HepG2 (cell line): ENCODE results near the gene PSD4. TPM values are rescaled to one million over a fixed set of nuclear protein-coding genes. Genes with fewer than 3 reads are reported as not detected.

Experiments
- ATAC-seq: fragments of 200-7000 bp; cut with Tn5 transposase; 3 replicates; pipeline ENCODE4 v1.9.1; 2020; ENCODE audit warnings: mild to moderate bottlenecking, moderate library complexity
- BruUV-seq: library from RNA; stranded (reverse); fragments of 400-500 nt; replicated peaks from 2 replicates; lab custom pipeline; 2021; lab: Mats Ljungman, UMichigan
- CTCF ChIA-PET: fragments of 300-600 bp; formaldehyde crosslinking; extraction: SDS; loops from one replicate; lab custom pipeline; 2021; ENCODE audit warnings: low total read pairs, inconsistent platforms, low intra/inter-chr PET ratio; lab: Yijun Ruan, JAX
- POLR2A ChIA-PET: fragments of 350-600 bp; sonication (Branson Sonifier 250); formaldehyde crosslinking; loops from one replicate; lab custom pipeline; 2020; ENCODE audit warnings: antibody characterized with exemption, inconsistent platforms; lab: Yijun Ruan, JAX
- DNase-seq: peaks from one replicate; pipeline ENCODE4 v3.0.0-alpha.2; 2015; ENCODE audit warnings: low spot score
- FAIRE-seq: peaks from 3 replicates; lab custom pipeline; 2011; peaks lifted over from hg19 to GRCh38; lab: Jason Lieb, UNC
- H2AFZ ChIP-seq: one replicate; pipeline ENCODE4 v1.6.1; 2011; ENCODE audit warnings: low read length, inconsistent platforms
- H3K27ac ChIP-seq: fragments of 300-600 bp; 3 replicates; pipeline ENCODE4 v1.8.0; 2011; ENCODE audit warnings: mixed run types, mild to moderate bottlenecking, mixed read lengths, low read length, inconsistent platforms; ENCODE audit not compliant: insufficient read depth; ENCODE audit errors: extremely low read length
- H3K27me3 ChIP-seq, 2 experiments: fragments of 200-600 bp in 1 of 2; 2 replicates in 1 of 2; 3 replicates in 1 of 2; pipeline versions ENCODE4 v1.6.0 to v1.8.0; 2011; ENCODE audit warnings: low read length in 2 of 2, mild to moderate bottlenecking in 2 of 2, moderate library complexity in 2 of 2, inconsistent platforms in 1 of 2; ENCODE audit not compliant: insufficient read depth in 2 of 2, control insufficient read depth in 1 of 2
- H3K36me3 ChIP-seq, 2 experiments: fragments of 200-600 bp in 1 of 2; replicated peaks in 1 of 2; 2 replicates in 1 of 2; 3 replicates in 1 of 2; pipeline versions ENCODE4 v1.5.1 to v1.8.0; 2011; ENCODE audit warnings: low read length in 2 of 2, inconsistent platforms in 1 of 2; ENCODE audit not compliant: insufficient read depth in 2 of 2, control insufficient read depth in 1 of 2
- H3K4me1 ChIP-seq: 2 replicates; pipeline ENCODE4 v1.5.1; 2012; ENCODE audit warnings: low read length, inconsistent platforms; ENCODE audit not compliant: insufficient read depth
- H3K4me2 ChIP-seq: 2 replicates; pipeline ENCODE4 v1.6.0; 2011; ENCODE audit warnings: low read depth, low read length, inconsistent platforms
- H3K4me3 ChIP-seq, 3 experiments: fragments of 200-600 bp in 1 of 3; sonication (generic), shearing (Covaris generic) in 1 of 3; replicated peaks in 1 of 3; 2 replicates each; pipeline ENCODE4 v1.5.1; 2011 to 2016; ENCODE audit warnings: low read length in 3 of 3, inconsistent platforms in 2 of 3, low read depth in 2 of 3, mild to moderate bottlenecking in 2 of 3, control low read depth in 1 of 3, mixed read lengths in 1 of 3; ENCODE audit not compliant: insufficient read depth in 1 of 3
- H3K79me2 ChIP-seq: one replicate; pipeline ENCODE4 v1.6.1; 2011; ENCODE audit warnings: low read length, inconsistent platforms; ENCODE audit not compliant: insufficient read depth
- H3K9ac ChIP-seq: 2 replicates; pipeline ENCODE4 v1.6.0; 2011; ENCODE audit warnings: mild to moderate bottlenecking, low read depth, low read length, inconsistent platforms; ENCODE audit not compliant: insufficient read depth
- H3K9me3 ChIP-seq: 2 replicates; pipeline ENCODE4 v1.5.1; 2012; ENCODE audit warnings: mild to moderate bottlenecking, low read length
- H4K20me1 ChIP-seq: 2 replicates; pipeline ENCODE4 v1.6.0; 2011; ENCODE audit warnings: inconsistent platforms, mild to moderate bottlenecking, low read length, moderate library complexity; ENCODE audit not compliant: insufficient read depth
- HNRNPK ChIP-seq: fragments of 200-400 bp; formaldehyde crosslinking; IDR thresholded peaks from 2 replicates; pipeline ENCODE4 v1.6.1; 2018; ENCODE audit warnings: low read length, low read depth, moderate library complexity, mild to moderate bottlenecking; ENCODE audit not compliant: poor library complexity, severe bottlenecking
- IKZF4 ChIP-seq: sonication (generic); formaldehyde crosslinking; IDR thresholded peaks from 2 replicates; pipeline ENCODE4 v1.5.1; 2020; ENCODE audit warnings: borderline replicate concordance, mild to moderate bottlenecking, low read depth, missing genetic modification reagents; ENCODE audit errors: not compliant biosample characterization
- KDM4B ChIP-seq: sonication (generic); formaldehyde crosslinking; IDR thresholded peaks from 2 replicates; pipeline ENCODE4 v1.4.0; 2020; ENCODE audit warnings: missing genetic modification reagents
- KMT2B ChIP-seq: IDR thresholded peaks from 2 replicates; pipeline ENCODE4 v1.6.1; 2016; ENCODE audit warnings: missing genetic modification reagents, missing compliant biosample characterization
- MAF1 ChIP-seq: sonication (generic); formaldehyde crosslinking; IDR thresholded peaks from 2 replicates; pipeline ENCODE4 v1.5.0; 2020; ENCODE audit warnings: missing genetic modification reagents, borderline replicate concordance
- MED8 ChIP-seq: sonication (generic); formaldehyde crosslinking; IDR thresholded peaks from 2 replicates; pipeline ENCODE4 v1.8.1; 2023; ENCODE audit warnings: mild to moderate bottlenecking, missing genetic modification reagents; ENCODE audit not compliant: insufficient replicate concordance
- NFE2L1 ChIP-seq: sonication (generic); formaldehyde crosslinking; IDR thresholded peaks from 2 replicates; pipeline ENCODE4 v1.4.0; 2020; ENCODE audit warnings: missing genetic modification reagents, mild to moderate bottlenecking, borderline replicate concordance
- NFYC ChIP-seq: IDR thresholded peaks from 2 replicates; pipeline ENCODE4 v1.6.1; 2016; ENCODE audit warnings: missing genetic modification reagents, missing compliant biosample characterization
- PRMT3 ChIP-seq: sonication (generic); formaldehyde crosslinking; IDR thresholded peaks from 2 replicates; pipeline ENCODE4 v1.8.1; 2022; ENCODE audit warnings: low read depth, mild to moderate bottlenecking, moderate library complexity, missing genetic modification reagents, borderline replicate concordance
- SOX13 ChIP-seq, 3 experiments: fragments of 450-650 bp in 1 of 3; sonication (generic) in 1 of 3; formaldehyde crosslinking in 1 of 3; IDR thresholded peaks in 2 of 3; conservative IDR thresholded peaks in 1 of 3; 2 replicates each; pipeline versions ENCODE4 v1.5.0 to v1.6.1; 2016 to 2020; ENCODE audit warnings: antibody characterized with exemption in 1 of 3, mild to moderate bottlenecking in 1 of 3, missing compliant biosample characterization in 1 of 3, missing genetic modification reagents in 1 of 3, moderate library complexity in 1 of 3
- SUZ12 ChIP-seq: fragments of 150-350 bp; IDR thresholded peaks from 2 replicates; pipeline ENCODE4 v1.6.1; 2014; ENCODE audit warnings: low read depth, low read length
- TARDBP ChIP-seq: sonication (generic); formaldehyde crosslinking; IDR thresholded peaks from 2 replicates; pipeline ENCODE4 v1.8.0; 2022; ENCODE audit warnings: mild to moderate bottlenecking, missing genetic modification reagents
- TCF12 ChIP-seq, 2 experiments: fragments of 450-650 bp in 1 of 2; sonication (generic) in 1 of 2; formaldehyde crosslinking in 1 of 2; IDR thresholded peaks; 2 replicates each; pipeline versions ENCODE4 v1.6.1 to v1.8.0; 2017 to 2022; ENCODE audit warnings: antibody characterized with exemption in 1 of 2, mild to moderate bottlenecking in 1 of 2, missing genetic modification reagents in 1 of 2, moderate library complexity in 1 of 2
- TSC22D2 ChIP-seq: sonication (generic); formaldehyde crosslinking; IDR thresholded peaks from 2 replicates; pipeline ENCODE4 v1.5.1; 2020; ENCODE audit warnings: missing genetic modification reagents, mild to moderate bottlenecking, borderline replicate concordance
- ZBTB43 ChIP-seq: sonication (generic); formaldehyde crosslinking; conservative IDR thresholded peaks from 2 replicates; pipeline ENCODE4 v1.4.0; 2020; ENCODE audit warnings: missing genetic modification reagents
- ZGPAT ChIP-seq: IDR thresholded peaks from 2 replicates; pipeline ENCODE4 v1.6.1; 2016; ENCODE audit warnings: mild to moderate bottlenecking
- ZNF124 ChIP-seq: sonication (generic); formaldehyde crosslinking; IDR thresholded peaks from 2 replicates; pipeline ENCODE4 v1.4.0; 2020; ENCODE audit warnings: missing genetic modification reagents
- ZNF180 ChIP-seq: sonication (generic); formaldehyde crosslinking; IDR thresholded peaks from 2 replicates; pipeline ENCODE4 v1.4.0; 2020; ENCODE audit warnings: low read depth, missing genetic modification reagents, borderline replicate concordance
- ZNF256 ChIP-seq: sonication (generic); formaldehyde crosslinking; conservative IDR thresholded peaks from 2 replicates; pipeline ENCODE4 v1.4.0; 2020; ENCODE audit warnings: missing genetic modification reagents
- ZNF264 ChIP-seq: sonication (generic); formaldehyde crosslinking; IDR thresholded peaks from 2 replicates; pipeline ENCODE4 v1.4.0; 2020; ENCODE audit warnings: missing genetic modification reagents
- ZZZ3 ChIP-seq: sonication (generic); formaldehyde crosslinking; IDR thresholded peaks from 2 replicates; pipeline ENCODE4 v1.4.0; 2020; ENCODE audit warnings: missing genetic modification reagents, mild to moderate bottlenecking, borderline replicate concordance
- WGBS: methylation state at CpG from one replicate; pipeline ENCODE4 v1.1.6; 2017; ENCODE audit warnings: low lambda C conversion rate; 5-methylcytosine and 5-hydroxymethylcytosine counted together
- in situ Hi-C: cut with HindIII; loops from 2 replicates; pipeline ENCODE4 v1.10.0; 2017; ENCODE audit warnings: low pct_unique_long_range_greater_than_20kb; ENCODE audit not compliant: extremely low pct_ligation_motif_present
- intact Hi-C: fragments of 100-400 bp; cut with micrococcal nuclease; formaldehyde crosslinking; loops from one replicate; pipeline ENCODE4 v1.10.0; 2022; ENCODE audit not compliant: unreplicated experiment
- polyA plus RNA-seq, 8 experiments: library from polyadenylated mRNA; depleted of rRNA in 3 of 8; stranded (reverse) in 7 of 8; unstranded in 1 of 8; fragments of >200 nt; fragmentation: Illumina TruSeq in 4 of 8; extraction: Trizol in 4 of 8; gene quantifications; 2 replicates each; pipeline versions ENCODE4 v1.2.1 to v1.2.3, GENCODE V29; 2011 to 2016; ENCODE audit warnings: low read depth in 4 of 8, missing spikeins in 1 of 8, mixed read lengths in 1 of 8; ENCODE audit not compliant: insufficient read depth in 1 of 8
- total RNA-seq, 5 experiments: library from RNA; depleted of rRNA; stranded (reverse); fragments of >200 nt; fragmentation: Illumina TruSeq; extraction: Trizol; gene quantifications; 2 replicates each; pipeline ENCODE4 v1.2.3, GENCODE V29; 2016; ENCODE audit warnings: low read depth in 1 of 5

The PSD4 gene
- total and polyA plus RNA-seq, 2 of the 13 experiments (the other 11 are each of a cell fraction or from before 2014, with no cell fraction given) = 5.8 to 9.4 TPM

GRCh38 chr2:113219889-113220641 is 46.3 kb downstream of the PSD4 start:
- Histone ChIP-seq H2AFZ (no peak overlapping the region), H3K9me3 (no peaks in the 10 kb centered on the region), H3K4me1 (peaks cover 80% of the 10 kb centered on the region), H3K9ac (peak overlapping the region; percentile 92), H3K27ac (peak overlapping the region; percentile 97), H3K4me2 (peak overlapping the region; percentile 97), H3K4me3 (peak overlapping the region; percentile 52 to 70 (median 60)), H3K79me2 (no peaks in the 10 kb centered on the region), H3K36me3 (no peaks in the 10 kb centered on the region), H4K20me1 (no peaks in the 10 kb centered on the region), H3K27me3 (no peaks in the 10 kb centered on the region; a peak in 1 of 5 replicates)
- WGBS = 17% methylated on average over 3 of the region's 6 CpGs
- ATAC-seq (peak; percentile 72), FAIRE-seq (peak; percentile 80), DNase-seq (peak; percentile 85)
- BruUV-seq = no TSS peak
- ChIA-PET CTCF (no interaction called here), POLR2A (interaction anchor here (0.6 to 3.7 kb wide), 15 partner anchors 9 to 140 kb away, joined by 3 to 24 read pairs (median 7); no protein-coding TSS in a partner anchor)
- intact Hi-C loops (loop anchor here (2.0 to 5.0 kb wide), 3 partner anchors 13 to 62 kb away; no protein-coding TSS in a partner anchor), in situ Hi-C loops (no loop called here)
- peak; percentile 70 for TF ChIP-seq HNRNPK
- no peak for TF ChIP-seq ZNF256 (CRISPR knock-in tag)
- TF ChIP-seq SUZ12 = no peak
- no peak for TF ChIP-seq SOX13 (IDR thresholded peaks at IDR 0.05)
- TF ChIP-seq SOX13 (CRISPR knock-in tag; conservative IDR thresholded peaks at IDR 0.05 in 1 of 2, IDR thresholded peaks at IDR 0.05 in 1 of 2) = peak in 1 of 2 experiments; percentile 40; a peak in 1 of 4 replicates
- TF ChIP-seq PRMT3 (CRISPR knock-in tag) = no peak
- TF ChIP-seq TCF12 (IDR thresholded peaks at IDR 0.05) = no peak
- TF ChIP-seq TCF12 (CRISPR knock-in tag; IDR thresholded peaks at IDR 0.05) = no peak
- TF ChIP-seq NFYC (CRISPR knock-in tag) = no peak
- TF ChIP-seq TSC22D2 (CRISPR knock-in tag) = peak; percentile 81; the same call in 1 of the 2 replicates
- TF ChIP-seq ZNF180 (CRISPR knock-in tag) = no peak
- TF ChIP-seq MED8 = no peak
- TF ChIP-seq IKZF4 = no peak
- no peak; the same call in 1 of the 2 replicates for TF ChIP-seq MAF1
- TF ChIP-seq ZGPAT (CRISPR knock-in tag) = peak; percentile 66
- peak; percentile 51; the same call in 1 of the 2 replicates for TF ChIP-seq ZNF264 (CRISPR knock-in tag)
- TF ChIP-seq TARDBP (CRISPR knock-in tag) = peak; percentile 62
- no peak for TF ChIP-seq KMT2B (CRISPR knock-in tag)
- no peak for TF ChIP-seq ZBTB43 (CRISPR knock-in tag)
- no peak for TF ChIP-seq NFE2L1 (CRISPR knock-in tag)
- TF ChIP-seq ZZZ3 (CRISPR knock-in tag) = no peak
- TF ChIP-seq KDM4B (CRISPR knock-in tag) = no peak
- no peak for TF ChIP-seq ZNF124 (CRISPR knock-in tag)
